Measurements from ENCODE around the gene PAPPA2. TPM values are rescaled to one million over a fixed set of nuclear protein-coding genes. Genes with fewer than 3 reads are reported as not detected.

PAPPA2 gene
- total RNA-seq, 1 donor from 2014 or later = 0.41 TPM

GRCh38 chr1:176536588-176536987 is 73.6 kb downstream of the PAPPA2 start:
- Histone ChIP-seq H3K9me3 (replicated peaks) (no peaks in the 10 kb centered on the region), H3K27me3 (ENCODE audit: low read depth) (no peaks in the 10 kb centered on the region), H3K36me3 (no peaks in the 10 kb centered on the region), H3K27ac (replicated peaks) (no peak overlapping the region), H3K4me3 (no peak overlapping the region), H3K4me1 (no peaks in the 10 kb centered on the region)
- intact Hi-C loops (cut with micrococcal nuclease) = no loop called here
- DNase-seq = no peak
- TF ChIP-seq CTCF (IDR thresholded peaks at IDR 0.05; ENCODE audit: borderline replicate concordance) = no peak

GRCh38 chr1:176539018-176539417 is 76.0 kb downstream of the PAPPA2 start:
- peaks cover 9% of the 10 kb centered on the region for H3K27me3 ChIP-seq (ENCODE audit: low read depth)
- no peak overlapping the region for H3K27ac ChIP-seq (replicated peaks)
- H3K9me3 ChIP-seq (replicated peaks) = peaks cover 5% of the 10 kb centered on the region
- no peak overlapping the region for H3K4me3 ChIP-seq
- no peaks in the 10 kb centered on the region for H3K36me3 ChIP-seq
- no peak for TF ChIP-seq CTCF (IDR thresholded peaks at IDR 0.05; ENCODE audit: borderline replicate concordance)
- DNase-seq = no peak
- no peaks in the 10 kb centered on the region for H3K4me1 ChIP-seq
- intact Hi-C loops (cut with micrococcal nuclease) = no loop called here

- intact Hi-C loops (cut with micrococcal nuclease) = no loop called here
- no peak overlapping the region for H3K27ac ChIP-seq (replicated peaks)
- no peaks in the 10 kb centered on the region for H3K4me1 ChIP-seq
- no peak overlapping the region for H3K4me3 ChIP-seq
- no peak for TF ChIP-seq CTCF (IDR thresholded peaks at IDR 0.05; ENCODE audit: borderline replicate concordance)
- peaks cover 11% of the 10 kb centered on the region for H3K27me3 ChIP-seq (ENCODE audit: low read depth)
- no peak for DNase-seq
- no peaks in the 10 kb centered on the region for H3K36me3 ChIP-seq
- peaks cover 5% of the 10 kb centered on the region for H3K9me3 ChIP-seq (replicated peaks)
Measured at GRCh38 chr1:176540428-176540827, 77.5 kb downstream of the PAPPA2 start.

GRCh38 chr1:176541663-176542062 is 78.7 kb downstream of the PAPPA2 start:
- DNase-seq = no peak
- peaks cover 11% of the 10 kb centered on the region for H3K27me3 ChIP-seq (ENCODE audit: low read depth)
- H3K4me3 ChIP-seq = no peak overlapping the region
- no peaks in the 10 kb centered on the region for H3K36me3 ChIP-seq
- intact Hi-C loops (cut with micrococcal nuclease) = no loop called here
- H3K9me3 ChIP-seq (replicated peaks) = peaks cover 5% of the 10 kb centered on the region
- no peaks in the 10 kb centered on the region for H3K4me1 ChIP-seq
- H3K27ac ChIP-seq (replicated peaks) = no peak overlapping the region
- TF ChIP-seq CTCF (IDR thresholded peaks at IDR 0.05; ENCODE audit: borderline replicate concordance) = no peak

GRCh38 chr1:176542352-176542751 is 79.4 kb downstream of the PAPPA2 start:
- no peak for TF ChIP-seq CTCF (IDR thresholded peaks at IDR 0.05; ENCODE audit: borderline replicate concordance)
- H3K27ac ChIP-seq (replicated peaks) = no peak overlapping the region
- H3K36me3 ChIP-seq = no peaks in the 10 kb centered on the region
- H3K27me3 ChIP-seq (ENCODE audit: low read depth) = peaks cover 11% of the 10 kb centered on the region
- H3K4me3 ChIP-seq = no peak overlapping the region
- H3K9me3 ChIP-seq (replicated peaks) = peaks cover 5% of the 10 kb centered on the region
- intact Hi-C loops (cut with micrococcal nuclease) = no loop called here
- DNase-seq = no peak
- no peaks in the 10 kb centered on the region for H3K4me1 ChIP-seq

Measured in left ventricle myocardium inferior (tissue), 1 donor.